Brain pericyte (primary cell): ENCODE data around the gene USF2.

Experiments
- DNase-seq: peaks from one replicate; pipeline ENCODE4 v3.0.0-alpha.2; 2012; ENCODE audit warnings: low read depth, low spot score

The USF2 gene

DNA sequence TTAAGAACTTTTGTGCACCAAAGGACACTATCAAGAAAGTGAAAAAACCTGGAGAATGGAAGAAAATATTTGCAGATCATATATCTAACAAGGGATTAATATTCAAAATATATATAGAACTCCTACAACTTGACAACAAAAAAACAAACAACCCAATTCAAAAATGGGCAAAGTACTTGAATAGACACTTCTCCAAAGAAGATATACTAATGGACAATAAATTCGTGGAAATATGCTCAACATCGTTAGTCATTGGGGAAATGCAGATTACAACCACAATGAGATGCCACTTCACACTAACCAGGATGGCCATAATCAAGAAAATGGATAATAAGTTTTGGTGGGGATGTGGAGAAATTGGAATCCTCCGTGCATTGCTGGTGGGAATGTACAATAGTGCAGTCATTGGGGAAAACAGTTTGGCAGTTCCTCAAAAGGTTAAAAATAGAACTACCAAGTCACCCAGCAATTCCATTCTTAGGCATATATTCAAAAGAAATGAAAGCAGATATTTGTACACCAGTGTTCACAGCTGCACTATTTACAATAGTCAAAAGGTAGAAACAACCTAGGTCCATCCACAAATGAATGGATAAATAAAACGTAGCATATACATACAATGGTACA, 22.2 kb upstream of the USF2 start:
- DNase-seq = no peak

DNA sequence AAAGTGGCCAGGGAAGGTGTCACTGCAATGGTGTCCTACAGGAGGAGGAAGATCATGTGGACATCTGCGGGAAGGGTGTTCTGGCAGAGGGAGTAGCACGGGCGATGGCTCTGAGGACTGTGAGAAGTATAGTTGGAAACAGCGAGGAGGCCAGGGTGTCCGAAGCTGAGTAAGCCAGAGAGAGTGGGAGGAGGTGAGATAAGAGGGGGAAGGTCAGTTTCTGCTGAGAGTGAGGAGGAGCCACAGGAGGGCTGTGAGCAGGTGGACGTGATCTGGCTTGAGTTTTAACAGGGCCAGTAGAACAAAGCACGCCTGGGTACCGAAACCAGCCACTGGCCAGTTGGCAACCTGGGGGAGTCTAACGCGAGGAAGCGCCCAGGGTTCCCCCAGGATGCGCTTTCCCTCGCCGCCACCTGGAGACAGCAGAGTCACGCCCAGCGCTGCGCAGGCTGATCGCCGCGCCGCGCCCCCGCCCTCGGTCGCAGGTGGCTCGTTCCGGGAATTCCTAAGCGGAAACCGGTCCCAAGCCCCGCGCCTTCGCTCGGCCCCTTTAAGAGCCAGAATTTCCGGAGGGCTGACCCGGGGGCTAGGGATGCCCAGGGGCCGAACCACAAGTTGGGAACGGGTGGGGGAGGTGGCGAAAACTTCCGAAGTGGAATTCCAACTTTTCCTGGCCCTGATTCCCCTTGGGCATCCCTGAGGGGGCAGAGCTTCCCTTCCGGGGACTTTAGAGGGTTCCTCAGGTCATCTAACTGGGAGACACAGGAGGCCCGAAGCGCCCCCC, 21.0 kb upstream of the USF2 start:
- DNase-seq = no peak

DNA sequence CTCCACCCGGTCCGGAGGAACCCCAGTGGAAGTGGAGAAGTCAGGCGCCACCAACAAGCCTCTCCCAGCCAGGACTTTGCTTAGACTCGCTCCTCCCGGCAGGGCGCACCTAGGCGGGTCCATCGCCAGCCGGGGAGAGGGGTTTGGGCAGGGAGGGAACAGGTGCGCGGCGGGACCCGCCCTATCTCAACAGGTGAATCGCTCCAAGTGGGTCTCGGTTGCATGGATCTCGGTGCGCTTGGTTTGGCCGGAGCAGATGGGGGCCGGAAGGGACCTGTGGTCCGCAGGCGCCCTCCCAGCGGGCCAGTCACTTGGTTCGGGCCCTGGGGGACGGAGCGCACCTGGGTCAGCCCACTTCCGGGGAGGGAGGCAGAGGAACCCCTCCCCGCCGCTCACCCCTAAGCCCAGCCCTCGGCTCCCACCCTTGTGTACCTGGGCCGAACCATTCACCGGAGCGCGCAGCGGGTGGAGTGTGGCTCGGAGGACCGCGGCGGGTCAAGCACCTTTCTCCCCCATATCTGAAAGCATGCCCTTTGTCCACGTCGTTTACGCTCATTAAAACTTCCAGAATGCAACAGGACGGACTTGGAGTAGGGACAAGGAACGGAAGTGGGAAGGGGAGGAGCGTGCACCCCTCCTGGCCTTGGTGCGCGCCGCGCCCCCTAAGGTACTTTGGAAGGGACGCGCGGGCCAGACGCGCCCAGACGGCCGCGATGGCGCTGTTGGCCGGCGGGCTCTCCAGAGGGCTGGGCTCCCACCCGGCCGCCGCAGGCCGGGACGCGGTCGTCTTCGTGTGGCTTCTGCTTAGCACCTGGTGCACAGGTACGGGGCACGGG, 20.2 kb upstream of the USF2 start, which contains the start of gene LSR:
Gene LSR, plus strand, starts transcription at position 693 of the 836 bp plus-strand sequence. Its CDS starts 21 bp downstream, at position 714.
- DNase-seq = no peak

DNA sequence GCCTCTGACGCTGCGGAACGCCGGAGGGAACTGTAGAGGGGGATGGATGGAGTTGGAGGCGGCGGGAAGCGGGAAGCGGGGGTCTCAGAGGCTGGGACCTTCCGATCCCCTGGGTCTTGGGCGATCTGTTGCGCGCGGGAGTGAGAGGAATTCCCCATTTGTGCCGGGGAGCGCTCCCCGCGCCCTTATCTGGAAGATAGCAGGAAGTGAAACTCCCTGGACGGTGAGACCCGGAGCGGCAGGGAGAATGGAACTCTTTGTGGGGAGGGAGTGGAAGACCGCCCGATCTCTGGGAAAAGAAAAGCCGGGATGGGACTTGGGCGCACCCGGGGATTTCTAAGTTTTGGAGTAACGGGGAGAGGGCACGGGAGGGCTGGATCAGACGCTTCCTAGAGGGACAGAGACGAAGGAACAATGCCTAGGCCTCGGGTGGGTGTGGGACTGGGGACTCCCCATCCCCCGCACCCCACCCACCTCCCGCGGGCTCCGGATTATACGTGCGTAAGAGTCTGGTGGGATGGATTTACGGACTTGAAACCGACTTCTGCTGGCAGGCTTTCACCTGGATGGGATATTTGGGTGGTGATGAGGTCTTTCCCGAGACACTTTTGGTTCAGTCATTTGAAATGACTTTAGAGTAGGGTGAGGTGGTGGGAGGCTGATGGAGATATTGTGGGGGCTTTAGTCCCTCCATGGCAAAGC, 19.5 kb upstream of the USF2 start:
- DNase-seq = no peak

DNA sequence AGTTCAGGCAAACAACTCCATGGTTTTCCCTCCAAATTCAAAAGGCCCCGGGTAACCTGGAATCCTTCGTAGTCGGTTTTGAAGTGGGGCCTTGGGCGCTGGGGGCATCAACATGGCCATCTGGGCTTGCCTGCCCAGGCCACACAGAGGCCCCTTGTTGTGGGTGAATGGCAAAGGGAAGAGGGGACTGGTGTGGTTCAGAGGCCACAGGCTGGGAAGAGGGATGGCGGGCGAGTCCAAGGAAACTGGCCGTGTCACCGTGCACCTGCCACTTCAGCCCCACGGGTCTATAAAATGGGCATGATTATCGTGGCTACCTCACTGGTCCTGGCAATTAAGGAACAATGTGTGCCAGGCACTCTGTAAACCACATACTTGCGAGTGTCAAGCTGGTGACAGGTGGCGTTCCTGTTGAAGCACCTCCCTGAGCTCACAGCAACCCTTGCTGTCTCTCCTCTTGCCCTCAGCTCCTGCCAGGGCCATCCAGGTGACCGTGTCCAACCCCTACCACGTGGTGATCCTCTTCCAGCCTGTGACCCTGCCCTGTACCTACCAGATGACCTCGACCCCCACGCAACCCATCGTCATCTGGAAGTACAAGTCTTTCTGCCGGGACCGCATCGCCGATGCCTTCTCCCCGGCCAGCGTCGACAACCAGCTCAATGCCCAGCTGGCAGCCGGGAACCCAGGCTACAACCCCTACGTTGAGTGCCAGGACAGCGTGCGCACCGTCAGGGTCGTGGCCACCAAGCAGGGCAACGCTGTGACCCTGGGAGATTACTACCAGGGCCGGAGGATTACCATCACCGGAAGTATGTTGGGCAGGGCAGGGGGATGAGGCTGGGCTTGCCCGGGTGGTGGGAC, 18.7 kb upstream of the USF2 start:
- DNase-seq = no peak

DNA sequence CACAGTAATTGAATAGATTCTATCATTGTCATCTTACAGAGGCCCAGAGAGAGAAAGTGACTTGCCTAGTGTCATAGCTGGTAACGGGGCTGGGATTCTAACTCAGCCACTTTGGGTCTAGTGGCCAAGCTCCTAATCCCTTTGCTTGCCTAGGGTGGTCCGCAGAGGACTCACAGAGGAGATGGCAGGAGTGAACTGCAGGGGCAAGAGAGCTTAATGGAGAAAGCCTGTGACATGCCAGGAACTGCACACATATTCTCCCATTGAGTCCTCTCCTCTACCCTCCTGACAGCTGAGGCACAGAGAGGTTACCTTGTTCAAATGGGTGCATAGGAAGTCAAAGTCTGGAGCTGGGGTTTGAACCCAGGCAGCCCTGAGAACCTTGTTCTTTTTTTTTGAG, 17.3 kb upstream of the USF2 start:
- no peak for DNase-seq

DNA sequence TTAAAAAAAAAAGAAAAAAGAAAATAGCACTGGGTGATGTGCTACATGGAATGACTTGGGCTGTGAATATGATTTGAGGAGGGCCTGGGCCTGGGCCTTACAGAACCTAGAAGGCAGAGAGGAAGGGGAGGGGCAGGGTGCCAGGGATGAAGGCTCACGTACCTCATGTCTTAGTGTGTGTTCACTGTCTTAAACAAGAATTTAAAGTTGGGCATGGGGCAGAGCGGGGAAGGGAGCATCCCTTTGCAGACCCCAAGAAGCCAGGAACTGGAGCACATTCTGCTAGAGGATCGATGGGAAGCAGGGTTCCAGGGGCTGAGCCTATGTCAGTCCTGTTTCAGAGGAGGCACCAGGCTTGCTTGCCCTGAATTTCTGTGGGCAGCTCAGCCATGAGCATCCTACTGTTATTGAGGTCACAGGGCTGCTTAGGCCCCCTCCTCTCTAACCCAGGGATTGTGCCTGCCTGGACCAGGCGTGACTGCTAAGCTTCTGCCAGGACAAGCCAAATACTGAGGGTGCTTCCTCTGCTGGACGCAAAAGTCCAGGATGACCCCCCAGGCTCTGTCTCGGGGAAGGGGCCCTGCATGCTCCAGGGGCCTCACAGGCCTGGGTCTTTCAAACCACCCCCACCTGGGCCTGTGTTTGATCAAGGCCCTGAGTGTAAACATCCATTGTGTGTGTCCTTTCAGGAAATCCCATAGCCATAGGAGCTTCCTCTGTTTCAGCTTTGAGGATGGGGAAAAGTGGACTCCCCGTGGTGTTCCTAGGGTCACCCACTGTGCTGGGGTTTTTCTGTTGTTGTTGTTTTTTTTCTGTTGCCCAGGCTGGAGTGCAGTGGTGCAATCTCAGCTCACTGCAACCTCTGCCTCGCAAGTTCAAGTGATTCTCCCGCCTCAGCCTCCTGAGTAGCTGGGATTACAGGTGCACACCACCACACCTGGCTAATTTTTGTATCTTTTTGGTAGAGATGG, 15.2 kb upstream of the USF2 start:
- no peak for DNase-seq

DNA sequence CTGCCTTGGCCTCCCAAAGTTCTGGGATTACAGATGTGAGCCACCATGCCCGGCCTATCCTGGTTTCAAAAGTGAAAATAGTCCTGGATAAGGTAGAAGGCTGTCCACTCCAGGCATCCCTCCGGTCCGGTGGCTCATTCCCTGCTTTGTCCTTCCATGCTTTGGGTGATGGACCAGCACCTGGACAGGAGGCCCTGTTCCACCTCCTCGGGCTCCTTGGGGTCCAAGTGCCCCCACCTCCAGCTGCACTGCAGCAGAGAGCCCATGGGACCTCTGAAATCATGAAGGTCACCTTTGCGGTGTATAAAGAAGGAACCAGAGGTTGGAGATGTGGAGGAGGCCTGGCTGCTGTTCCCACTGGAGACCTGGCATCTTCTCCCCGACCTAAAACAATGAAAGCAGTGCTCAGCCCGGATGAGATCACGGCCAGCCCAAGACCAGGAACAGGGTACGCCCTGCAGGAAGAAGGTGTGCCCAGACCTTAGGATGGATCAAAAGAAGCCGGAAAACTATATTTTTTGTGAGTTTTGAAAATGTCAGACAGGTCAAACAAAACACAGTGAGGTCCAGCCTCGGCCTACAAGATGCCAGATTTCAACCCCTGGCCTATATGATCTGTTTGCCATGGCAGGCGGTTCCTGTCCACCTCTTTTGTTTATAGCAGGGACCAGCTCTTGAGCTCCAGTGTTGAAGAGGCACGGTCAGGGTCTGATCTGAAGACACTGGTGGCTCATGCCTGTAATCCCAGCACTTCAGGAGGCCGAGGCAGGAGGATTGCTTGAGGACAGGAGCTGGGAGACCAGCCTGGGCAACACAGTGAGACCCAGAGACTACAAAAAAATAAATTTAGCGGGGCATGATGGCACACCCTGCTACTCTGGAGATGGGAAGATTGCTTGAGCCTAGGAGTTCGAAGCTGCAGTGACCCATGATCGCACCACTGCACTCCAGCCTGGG, 14.1 kb upstream of the USF2 start:
- no peak for DNase-seq

DNA sequence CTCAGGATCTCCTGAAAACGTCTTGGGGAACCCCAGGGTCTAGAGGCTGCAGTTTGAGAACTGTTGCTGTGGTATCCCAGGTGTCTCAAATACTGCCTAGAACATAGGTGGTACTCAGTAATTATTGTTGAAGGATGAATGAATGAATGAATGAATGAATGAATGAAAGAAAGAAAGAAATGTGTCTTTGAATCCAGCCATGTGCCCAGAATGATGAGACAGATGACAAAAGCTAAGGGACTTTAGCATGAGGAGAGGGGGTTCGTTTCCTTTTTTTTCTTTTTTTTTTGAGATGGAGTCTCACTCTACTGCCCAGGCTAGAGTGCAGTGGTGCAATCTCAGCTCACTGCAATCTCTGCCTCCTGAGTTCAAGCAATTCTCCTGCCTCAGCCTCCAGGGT, 12.2 kb upstream of the USF2 start:
- no peak for DNase-seq

DNA sequence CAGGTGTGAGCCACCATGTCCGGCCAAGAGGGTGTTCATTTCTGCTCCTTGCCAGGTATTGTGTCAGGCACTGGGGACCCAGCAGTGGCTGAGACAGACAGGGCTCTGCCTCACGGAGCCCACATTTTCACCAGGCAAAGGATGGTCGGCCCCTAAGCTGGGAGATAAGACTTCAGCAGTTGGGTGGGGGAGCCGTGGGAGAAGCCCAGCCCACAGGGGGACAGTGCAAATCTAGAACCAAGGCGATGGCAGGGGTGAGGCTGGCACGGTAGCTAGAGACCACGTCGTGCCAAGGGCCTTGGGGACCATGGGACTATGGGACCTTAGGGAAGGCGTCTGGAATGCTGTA, 11.7 kb upstream of the USF2 start:
- DNase-seq = no peak

DNA sequence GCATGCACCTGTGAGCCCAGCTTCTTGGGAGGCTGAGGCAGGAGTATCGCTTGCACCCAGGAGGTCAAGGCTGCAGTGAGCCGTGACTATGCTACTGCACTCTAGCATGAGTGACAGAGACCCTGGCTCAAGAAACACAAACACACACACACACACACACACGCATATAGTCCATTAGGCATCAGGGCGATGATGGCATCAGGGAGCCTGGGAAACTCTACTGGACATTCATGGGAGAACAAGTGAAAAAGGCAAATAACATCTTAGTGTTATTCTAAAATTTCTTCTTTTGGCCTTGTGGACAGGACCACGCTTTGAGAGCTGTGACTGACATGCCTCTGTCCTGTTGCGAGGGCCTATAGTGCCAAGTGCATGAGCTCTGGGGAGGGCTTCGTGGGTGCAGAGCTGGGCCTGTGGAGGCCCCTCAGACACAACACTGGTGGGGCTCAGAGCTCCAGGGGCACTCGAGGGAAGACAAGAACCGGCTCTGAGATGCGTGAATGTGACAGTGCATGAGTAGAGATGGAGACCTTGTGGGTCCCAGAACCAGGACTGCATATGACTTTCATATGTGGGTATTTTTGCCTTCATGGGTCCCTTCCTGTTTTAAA, 8.0 kb upstream of the USF2 start:
- DNase-seq = no peak

DNA sequence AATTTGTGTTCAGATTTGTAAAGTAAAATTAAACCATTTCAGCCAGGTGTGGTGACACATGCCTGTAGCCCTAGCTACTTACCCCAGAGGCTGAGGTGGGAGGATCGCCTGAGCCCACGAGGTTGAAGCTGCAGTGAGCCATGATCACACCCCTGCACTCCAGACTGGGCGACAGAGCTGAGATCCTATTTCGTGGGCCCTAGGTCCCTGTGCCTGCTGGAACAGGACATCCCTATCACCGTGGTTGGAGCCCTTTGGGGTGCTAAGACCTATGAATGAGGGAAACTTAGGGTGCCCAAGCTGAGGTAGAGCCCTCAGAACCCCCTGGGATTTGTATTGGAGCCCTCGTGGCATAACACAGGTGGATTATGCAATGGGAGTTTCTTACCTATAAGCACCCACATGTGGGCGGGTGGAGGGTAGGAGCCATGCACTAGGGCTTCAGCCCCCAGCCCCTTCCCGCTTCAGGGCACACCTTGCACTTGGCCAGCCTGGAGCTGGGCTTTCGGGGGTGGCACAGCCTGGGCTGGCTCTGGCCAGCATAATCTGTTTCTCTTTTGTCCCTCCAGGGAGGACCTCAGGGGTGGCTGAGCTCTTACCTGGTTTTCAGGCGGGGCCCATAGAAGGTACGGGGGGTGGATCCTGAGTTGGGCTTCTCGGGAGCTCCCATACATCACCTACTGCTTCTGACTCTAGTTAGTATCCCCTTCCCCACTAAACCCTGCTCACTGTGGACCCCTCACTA, 7.2 kb upstream of the USF2 start:
- DNase-seq = no peak

DNA sequence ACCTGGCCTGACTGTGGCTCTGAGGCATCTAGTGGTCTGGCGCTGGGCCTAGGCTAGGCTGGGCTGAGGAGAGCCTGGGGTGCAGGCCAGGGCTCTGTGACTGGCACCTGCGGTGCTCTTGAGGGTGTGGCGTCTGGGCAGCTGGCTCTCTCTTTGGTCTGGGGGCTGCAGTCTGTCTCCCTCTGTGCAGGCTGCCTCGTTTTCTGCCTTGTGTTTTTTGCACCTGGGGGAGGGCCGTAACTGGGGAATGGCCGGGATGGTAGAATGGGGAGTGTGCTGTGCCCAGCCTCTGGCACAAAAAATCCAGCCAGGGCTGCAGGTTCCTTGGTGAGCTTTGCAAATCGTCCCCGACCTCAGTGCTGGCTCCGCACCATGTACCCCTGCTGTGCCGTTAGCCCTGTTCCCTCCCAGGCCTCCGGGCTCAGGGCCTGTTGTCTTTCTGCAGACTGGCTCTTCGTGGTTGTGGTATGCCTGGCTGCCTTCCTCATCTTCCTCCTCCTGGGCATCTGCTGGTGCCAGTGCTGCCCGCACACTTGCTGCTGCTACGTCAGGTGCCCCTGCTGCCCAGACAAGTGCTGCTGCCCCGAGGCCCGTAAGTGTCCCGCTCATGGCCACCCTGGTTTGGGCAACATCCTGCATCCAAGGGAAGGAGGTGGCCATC, 6.5 kb upstream of the USF2 start:
- DNase-seq = no peak

DNA sequence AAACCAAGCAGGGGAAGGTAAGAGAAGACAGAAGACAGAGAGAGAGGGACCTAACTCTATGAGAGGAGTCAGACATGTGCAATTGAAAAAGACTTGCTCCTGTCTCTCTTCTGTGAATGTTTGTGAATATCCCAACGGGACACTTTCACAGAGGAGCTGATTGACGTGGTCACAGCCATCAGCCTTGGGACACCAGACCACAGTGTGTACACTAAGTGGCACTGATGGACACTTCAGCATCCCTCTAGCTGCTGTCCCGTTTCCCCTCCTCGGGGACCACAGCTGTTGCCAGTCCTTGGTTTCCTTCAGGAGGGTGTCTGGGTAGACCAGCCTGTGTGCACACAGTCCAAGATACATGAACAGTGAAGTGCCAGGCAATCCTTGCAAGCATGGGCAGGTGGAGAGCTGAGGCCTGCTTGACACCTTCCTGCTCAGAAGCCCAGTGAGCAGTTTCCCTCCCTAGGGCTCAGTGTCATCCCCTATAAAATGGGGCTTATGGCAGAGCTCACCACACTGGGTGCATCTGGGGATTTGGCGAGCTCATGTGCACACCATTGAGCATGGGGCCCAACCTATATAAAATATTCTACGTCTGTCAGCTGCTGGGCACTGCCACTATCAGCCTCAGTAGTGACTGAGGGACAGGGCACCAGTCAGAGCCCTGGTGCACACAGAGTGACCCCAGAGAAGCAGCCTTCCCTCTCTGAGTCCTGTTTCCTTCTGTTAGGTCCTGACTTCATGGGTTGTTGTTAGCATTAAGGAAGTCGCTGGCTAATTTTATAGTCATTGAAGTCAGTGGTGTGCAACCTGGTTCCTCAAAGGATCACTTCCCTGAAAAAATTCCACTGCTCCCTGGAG, 4.3 kb upstream of the USF2 start:
- no peak for DNase-seq

DNA sequence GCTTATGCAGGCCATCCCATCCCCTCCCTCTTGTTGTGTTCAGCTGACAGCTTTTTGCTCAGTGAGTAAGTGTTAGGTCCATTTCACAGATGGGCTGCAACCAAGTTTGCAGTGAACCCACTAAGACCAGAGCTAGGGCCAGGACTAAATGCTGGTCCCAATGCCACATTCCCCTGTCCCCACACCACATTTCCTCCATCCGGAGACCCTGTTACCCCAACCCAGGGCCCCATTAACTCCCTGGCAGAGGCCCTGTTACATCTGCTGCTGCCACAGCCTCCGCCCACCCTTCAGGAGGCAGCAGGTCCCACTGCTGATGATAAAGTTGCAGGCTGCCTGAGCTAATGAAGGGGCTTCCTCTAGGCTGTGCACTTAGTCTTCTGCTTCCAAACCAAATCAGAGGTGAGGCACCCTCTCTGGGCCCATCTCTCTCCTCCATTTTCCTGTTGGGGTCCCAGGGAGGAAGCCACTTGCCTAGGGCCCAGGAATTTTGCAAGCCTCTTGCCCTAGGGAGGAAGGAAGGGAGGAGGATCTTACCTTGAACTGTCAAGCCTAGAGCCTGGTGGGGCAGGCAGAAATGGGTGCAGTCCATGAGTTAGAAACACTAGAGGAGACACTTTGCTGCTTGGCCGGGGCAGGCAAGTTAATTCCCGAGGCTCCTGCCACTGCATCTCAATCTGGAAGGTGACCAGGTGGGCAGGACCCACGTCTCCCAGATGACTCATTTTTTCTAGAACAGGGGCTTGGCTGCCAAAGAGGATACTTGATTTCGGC, 3.4 kb upstream of the USF2 start:
- no peak for DNase-seq
